Renal cortex interstitium (tissue), 11 donors: Measurements from ENCODE around the gene BCAS1. TPM values are rescaled to one million over a fixed set of nuclear protein-coding genes. Genes with fewer than 3 reads are reported as not detected.
"Not testable (repeated sequence)": the region's sequence is repeated elsewhere in the genome, so short reads cannot be mapped to it uniquely, and the experiment has no call there.

Source experiments
- DNase-seq, 11 donors: peaks; one replicate each; pipeline ENCODE4 v3.0.0-alpha.2; 2013; ENCODE audit warnings: low read depth in 9 of 11, low spot score in 4 of 11; ENCODE audit errors: extremely low read depth in 1 of 11
- polyA plus RNA-seq, 3 donors: library from polyadenylated mRNA; unstranded; fragments of 120-200 nt; gene quantifications; one replicate each; pipeline ENCODE4 v1.2.1, GENCODE V29; 2013; ENCODE audit not compliant: insufficient read length in 3 of 3

BCAS1 gene
- polyA plus RNA-seq, 3 donors, result 2.3 to 3.5 (median 2.5) TPM

DNA sequence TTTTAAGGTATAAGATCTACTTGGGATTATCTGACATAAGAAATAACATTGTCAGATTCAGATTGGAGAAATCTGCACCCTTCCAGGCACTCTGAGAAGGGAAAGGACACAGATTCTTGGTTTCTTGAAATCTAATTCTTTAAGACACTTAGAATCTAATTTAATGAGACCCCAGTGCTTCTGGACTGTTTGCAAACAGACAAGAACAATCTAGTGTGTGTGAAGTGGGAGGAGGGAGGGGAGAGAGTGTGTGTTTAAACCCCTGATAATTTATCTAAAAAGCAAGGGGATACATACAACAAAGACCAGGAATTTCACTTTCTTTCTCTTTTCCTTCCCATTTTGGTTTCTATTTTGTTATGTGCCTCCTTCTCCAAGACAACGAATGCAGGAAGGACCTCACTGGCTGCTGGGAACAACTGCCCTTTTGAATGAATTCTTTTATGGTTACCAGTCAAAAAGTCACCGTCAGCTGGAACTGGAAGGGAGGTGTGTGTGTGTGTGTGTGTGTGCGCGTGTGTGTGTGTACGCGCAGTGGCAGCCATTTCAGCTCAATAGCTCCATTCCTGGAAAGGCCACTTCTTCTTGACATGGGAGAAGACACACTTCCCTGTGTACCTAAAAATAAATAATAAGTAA is 129.4 kb downstream of the BCAS1 start:
- DNase-seq, result peak in 1 of 11 donors; percentile 52

DNA sequence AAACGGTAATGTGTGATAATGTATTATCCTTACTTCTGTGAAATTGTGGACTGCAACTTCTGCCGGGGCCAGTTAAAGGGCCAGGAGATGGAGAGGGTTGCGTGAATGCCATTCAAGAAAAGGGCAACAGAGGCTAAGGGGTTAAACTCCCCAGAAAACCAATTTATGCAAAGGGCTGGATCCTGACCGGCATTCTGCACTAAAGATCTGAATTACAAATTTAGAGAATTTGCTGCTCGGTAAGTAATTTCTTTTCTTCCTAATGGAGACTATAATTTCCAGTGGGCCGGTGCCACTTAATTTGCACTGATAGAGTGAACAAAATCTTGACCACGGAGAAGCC is 130.1 kb downstream of the BCAS1 start:
- DNase-seq, result no peak

DNA sequence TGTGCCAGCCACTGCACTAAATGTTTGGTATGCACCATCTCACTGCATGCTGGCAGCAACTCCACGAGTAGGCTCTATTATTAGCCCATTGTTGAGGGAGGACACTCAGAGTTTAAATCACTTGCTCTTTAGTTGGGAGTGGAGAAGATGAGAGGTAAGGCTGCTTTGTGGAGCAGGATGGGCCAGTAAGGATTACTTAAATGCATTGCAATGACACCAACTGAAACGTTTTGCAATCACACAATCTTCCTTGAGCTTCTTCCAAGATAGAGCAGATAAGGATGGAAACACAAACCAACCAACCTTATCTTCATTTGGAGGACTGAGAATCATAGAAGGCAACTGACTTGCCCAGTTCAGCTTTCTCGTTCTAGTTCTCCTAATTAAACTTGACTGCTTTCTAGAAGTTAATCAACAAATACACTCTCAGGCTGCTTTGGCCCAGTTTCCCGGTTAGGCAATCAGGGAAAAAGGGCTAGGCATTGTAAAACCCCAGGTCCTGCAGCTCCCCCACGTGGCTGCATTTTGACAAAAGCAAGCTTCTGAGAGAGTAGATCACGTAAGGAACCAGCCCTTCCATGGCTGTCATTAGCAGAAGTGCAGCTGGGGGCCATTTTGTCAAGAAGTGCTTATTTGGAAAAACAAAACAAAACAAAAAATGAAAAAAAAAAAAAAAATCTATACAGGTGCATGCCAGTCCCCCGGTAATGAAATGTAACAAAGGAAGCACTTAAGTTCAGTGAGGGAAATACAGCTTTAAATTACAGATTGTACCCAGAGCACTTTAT is 130.6 kb downstream of the BCAS1 start:
- DNase-seq, result peak in 9 of 11 donors; percentile 78 to 92 (median 83)

DNA sequence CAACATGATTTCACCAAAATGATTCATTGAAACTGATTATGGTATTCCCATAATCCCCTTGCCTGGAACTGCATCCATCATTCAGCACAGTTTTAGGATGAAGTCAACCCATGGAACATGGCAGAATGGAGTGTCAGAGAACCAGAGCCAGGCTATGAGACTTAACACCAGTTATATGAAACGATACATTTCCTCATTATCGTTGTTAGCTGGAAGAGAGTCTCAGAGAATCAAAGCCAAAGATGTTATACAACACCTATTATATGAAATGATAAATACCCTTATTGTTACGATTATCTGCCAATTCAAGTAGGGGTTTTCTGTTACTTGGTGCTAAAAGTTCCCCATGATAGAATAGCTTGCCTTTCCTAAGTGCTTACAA is 131.2 kb downstream of the BCAS1 start:
- no peak for DNase-seq

DNA sequence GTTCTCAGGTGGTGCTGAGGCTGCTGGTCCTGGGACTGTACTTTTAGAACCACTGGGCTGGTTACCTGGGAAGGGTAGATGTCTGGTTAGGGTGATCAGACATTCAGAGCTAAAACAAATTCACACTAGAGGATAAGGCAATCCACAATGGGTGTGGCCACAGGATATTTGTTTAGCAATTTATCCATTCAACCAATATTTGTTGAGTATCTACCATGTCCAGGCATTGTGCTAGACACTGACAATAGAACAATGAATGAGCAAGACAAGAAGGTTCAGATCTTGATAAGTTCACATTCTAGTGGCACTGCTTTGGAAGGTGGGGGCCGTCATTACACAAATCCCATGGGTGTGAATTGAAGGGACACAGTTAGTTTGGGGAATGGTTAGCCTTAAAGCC is 131.7 kb downstream of the BCAS1 start:
- no peak for DNase-seq

DNA sequence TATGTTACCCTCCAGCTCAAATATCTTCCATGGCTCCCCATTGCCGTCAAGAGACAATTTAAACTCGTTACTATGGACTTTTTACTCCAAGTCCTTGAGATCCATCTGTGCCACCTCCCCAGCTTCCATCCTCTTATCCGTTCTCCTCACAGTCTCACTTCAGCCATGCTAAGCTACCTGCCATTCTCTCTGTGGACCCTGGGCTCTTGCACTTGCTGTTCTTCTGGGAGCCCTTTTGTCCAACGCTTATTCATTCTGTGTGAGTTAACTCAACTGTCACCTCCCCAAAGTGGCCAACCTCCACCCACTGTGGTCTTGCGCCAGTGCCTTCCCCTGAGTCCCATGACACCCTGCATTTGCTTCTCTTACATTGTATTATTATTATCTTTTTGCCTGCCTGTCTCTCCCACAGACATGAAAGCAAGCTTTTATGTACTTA is 132.4 kb downstream of the BCAS1 start:
- DNase-seq, result no peak

DNA sequence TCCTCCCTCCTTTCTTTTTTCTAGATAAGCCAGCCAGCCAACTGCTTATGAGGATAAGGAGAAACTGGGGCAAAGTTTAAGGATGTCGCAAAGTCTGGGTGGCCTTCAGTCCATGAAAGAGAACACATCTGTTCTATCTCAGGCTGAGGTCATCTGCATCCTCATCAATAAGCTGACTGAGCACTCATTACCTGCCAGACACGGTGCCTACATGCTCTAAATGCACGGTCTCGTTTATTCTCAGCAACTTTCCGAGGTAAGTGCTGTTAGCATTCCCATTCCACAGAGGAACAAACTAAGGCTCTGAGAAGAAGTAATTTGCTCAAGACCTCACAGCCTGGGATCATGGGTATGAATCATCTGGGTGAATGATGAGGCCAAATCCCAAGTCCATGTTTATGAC is 133.1 kb downstream of the BCAS1 start:
- no peak for DNase-seq

DNA sequence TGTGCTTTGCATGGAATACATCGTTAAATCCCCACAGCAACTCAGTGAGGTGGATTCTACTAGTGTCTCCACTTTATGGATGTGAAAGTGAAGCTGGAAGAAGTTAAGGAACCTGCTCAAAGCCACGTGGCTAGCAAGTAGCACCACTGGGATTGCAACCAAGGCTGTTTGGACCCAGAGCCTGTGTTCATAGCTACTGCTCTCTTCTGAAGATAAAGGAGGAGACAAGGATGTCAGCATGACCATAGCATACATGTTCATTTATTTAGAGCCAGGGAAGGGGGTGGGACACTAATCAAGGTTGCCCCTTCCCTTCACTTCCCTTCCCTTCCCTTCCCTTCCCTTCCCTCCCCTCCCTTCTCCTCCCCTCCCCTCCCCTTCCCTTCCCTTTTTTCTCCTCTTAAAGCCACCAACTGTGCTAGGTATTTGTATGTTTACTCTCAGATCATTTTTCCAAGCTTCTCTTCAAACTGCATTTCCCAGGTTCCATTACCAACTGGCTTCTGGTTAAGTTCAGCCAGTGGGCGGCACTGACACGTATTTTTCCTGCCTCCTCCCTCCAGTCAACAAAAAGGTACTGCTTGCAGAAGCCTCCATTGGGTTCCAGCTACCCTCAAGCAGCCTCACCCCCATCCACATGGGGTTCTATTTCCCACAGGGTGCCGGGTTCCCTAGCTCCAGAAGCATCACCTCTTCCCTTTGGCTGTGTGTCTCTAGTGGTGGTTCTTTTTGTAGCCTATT is 134.9 kb downstream of the BCAS1 start:
- DNase-seq, result no peak

DNA sequence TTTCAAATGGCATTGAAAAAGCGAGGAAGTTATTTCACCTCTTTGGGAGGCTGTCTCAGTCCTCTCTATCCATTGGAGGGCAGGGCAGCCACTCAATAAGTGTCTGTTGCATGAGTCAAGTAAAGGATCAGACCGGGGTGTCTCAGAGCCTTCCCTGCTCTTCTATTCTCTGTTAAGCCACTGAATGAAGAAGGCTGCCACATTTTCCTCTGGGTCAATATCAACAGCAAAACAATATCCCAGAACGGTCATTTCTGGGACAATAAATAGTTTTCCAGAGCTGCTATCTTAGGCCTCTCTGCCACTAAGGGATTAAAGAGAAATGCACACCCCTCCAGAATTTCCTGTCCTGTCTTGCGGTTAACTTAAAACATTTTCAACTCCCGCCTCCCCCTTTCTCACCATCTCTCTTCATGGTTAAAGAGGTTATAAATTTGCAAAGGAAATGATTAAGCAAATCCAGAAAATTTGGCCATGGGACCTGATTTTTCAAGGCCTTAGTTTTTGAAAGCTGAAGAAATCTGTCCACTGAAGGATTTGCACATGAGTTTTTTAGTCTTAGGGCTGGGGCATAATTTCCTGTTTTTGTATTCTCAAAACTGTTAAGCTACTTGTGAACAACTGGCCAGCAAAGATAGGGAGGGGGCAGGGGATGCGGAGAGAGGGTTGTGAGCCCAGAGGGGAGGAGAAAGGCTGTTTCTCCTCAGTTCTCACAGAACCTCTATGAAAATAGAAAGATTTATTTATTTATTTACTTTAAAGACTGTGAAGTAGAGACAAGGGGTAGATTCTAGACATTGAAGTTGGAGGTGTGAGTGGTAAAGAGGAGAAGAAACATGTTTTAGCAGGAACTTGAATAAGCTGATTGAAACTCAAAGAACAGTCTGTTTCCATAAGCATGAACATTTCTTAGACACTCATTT is 135.7 kb downstream of the BCAS1 start:
- no peak for DNase-seq

DNA sequence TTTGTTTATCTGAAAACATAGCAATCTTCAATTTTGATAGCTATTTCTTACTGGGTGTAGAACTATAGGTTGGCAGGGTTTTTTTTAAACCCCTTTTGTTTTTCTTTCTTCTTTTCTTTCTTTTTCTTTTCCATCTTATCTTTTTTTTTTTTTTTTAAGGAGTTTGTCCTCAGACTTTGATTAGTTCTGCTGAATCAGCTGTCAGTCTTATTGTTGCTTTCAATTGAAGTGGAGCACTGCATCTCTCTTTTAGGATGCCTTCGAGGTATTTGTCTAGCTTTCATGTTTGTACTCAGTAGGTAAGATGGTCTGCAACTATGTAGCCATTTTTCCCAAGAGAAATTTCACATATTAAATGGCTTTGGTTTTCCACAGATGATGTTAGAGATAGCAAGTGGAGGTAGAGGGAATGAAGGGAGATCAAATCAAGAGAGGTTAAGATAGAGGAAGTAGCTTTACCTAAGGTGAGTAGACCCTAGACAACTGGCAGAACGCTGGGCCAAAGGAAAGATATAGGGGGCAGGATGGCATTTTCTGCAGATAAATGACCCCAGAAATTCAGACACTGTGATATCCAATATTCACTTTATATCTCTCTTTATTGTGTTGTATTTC is 137.1 kb downstream of the BCAS1 start:
- DNase-seq, result no peak

DNA sequence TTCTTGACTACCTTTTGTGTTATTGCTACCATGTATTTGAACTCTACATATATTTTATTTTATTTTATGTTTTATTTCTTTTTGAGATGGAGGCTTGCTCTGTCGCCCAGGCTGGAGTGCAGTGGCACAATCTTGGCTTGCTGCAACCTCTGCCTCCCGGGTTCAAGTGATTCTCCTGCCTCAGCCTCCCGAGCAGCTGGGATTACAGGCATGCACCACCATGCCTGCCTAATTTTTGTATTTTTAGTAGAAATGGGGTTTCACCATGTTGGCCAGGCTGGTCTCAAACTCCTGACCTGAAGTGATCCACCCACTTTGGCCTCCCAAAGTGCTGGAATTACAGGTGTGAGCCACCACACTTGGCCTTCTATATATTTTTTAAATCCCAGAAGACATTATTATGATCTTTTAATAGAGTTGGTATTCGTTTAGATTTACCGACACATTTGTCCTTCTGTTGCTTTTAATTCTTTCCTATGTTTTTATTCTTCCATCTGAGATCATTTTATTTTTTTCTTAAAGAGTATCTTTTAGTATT is 137.7 kb downstream of the BCAS1 start:
- DNase-seq, result not testable (repeated sequence)

DNA sequence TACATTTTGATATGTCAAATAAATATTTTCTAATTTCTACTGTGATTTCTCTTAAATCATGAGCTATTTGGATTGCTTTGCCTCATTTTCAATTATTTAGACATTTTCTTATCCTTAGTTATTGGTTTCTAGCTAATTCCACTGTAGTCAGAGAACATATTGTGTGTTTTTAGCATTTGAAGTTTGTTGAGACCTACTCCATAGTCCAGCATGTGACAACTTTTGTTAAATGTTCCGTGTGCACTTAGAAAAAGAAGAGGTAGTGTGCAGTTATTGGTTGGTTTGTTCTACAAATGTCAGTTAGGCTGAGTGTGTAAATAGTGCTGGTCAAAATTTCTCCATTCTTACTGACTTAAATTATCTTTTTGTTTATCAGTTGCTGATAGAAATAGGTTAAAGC is 138.8 kb downstream of the BCAS1 start:
- no peak for DNase-seq

DNA sequence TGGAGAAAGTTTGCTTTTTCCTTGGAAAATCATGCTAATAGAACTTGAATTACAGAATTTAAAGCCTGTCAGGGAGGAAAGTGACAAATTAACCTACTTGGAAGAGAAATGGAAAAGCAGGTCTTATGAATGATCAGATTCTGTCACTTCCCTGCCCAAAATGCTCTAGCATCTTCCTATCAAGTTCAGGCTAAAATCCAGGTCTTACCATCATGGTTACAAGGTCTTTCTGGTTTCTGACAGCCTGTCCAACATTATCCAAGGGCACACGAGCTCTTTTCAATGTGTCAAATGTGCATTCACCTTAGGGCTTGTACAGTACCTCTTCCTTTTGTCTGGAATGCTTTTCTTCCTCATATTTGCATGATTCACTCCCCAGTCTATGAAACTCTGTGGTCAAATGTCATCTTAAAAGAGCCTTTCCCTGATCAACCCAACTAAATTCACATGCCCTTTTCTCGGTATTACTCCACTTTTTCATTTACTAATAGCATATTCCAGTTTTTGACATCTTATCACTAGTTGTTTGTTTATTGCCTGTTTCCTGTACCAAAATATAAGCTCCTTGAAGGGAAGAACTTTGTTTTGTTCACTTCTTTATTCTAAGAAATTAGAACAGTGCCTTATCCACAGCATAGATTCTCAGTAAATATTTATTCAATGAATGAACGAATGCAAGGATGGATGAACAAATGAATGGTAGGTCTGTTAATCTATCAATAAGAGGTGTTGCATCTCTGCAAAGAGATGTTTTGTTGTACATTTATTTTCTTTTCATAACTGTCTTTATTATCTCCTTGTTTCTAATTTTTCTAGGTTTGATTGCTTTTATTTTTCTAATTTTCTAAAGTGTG is 139.5 kb downstream of the BCAS1 start:
- no peak for DNase-seq

DNA sequence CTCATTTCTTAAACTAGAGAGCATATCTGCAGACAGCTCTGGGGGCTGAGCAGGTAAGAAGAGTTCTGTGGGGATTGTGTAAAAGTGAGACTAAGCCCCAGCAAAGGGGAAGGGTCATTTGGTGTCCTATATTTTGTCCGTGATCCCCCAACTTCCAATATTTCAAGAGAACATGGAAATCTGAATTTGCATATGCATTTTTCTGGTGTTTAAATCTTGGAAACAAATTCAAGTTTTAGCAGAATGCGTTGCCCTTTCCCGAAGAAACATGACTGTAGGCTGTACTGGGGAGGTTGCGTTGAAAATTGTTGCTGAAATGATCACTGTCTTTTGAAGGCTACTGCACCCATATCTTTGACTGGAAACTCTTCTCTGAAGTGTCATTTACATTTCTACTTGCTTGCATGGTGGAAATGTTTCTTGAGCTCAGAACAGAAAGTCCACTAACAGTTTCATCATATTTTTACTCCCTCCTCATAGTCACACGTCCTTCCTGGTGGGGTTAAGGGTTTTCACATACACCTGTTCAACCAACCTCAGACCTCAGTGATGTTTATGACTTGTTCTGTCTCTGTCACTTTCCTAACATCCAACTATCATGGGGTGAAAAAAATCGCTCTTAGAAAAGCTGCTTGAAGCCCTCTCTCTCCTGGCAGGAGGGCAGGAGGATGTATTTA is 140.3 kb downstream of the BCAS1 start:
- DNase-seq, result no peak

DNA sequence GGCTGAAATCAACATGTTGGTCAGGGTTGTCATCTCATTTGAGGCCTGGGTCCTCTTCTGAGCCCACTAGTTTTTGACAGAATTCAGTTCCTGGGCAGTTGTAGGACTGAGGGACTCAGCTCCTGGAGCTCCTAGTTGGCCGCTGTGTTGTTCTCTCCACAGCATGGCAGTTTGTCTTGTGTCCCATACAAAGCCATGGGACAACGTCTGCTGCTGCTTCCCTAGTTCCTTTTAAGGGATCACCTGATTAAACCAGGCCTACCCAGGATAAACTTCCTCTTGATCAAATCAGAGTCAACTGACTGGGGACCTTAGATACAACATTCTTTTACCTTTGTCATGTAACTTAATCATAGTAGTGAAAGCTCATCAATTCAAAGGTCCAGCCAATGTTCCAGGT is 141.0 kb downstream of the BCAS1 start:
- DNase-seq, result no peak

DNA sequence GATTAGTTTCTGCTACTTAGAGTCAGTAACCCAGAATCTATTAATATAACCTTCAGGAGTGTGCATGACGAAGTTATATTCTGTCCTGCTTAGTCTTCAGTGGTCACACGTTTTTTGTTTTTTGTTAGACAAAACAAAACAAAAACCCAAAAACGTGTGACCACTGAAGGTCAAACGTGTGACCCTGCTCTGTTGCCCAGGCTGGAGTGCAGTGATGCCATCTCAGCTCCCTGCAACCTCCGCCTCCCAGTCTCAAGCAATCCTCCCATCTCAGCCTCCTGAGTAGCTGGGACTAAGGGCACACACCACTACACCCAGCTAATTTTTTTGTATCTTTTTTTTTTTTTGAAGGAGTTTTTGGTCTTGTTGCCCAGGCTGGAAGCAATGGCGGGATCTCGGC is 142.4 kb downstream of the BCAS1 start:
- no peak for DNase-seq

DNA sequence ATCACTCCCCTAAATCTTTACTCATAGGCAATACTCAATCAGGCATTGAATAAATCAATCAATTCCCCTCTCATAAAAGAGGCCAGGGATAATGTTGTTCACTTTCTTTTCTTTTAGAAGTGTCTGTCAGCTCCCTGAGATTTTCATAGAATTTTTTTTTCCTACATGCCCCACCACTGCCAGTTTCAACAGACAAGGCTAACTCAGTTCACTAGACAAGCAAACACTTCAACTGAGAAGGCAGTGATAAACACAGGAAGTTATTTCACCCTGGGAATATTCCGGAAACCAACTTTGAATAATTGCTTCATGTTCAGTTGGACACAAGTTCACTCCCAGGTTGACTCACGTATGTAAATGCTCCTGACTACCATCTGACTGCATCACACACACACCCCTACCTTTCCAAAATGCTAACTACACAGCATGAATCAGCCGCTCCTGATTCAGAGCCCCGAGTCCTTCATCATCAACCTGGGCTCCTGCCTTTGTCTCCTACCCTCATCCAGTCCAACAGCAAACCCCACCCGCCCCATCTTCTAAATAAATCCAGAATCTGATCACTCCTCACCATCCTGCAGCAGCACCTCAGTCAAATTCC is 143.9 kb downstream of the BCAS1 start:
- DNase-seq, result peak in 1 of 11 donors; percentile 46
